ENCODE data around the gene CCRL2.
A peak's percentile ranks its signal among the peaks of the same experiment; 100 is the strongest.
"Not testable (repeated sequence)": the region's sequence is repeated elsewhere in the genome, so short reads cannot be mapped to it uniquely, and the experiment has no call there.

Gene CCRL2

GRCh38 chr3:46380471-46381221, 26.4 kb upstream of the CCRL2 start:
- no peak for TF ChIP-seq Cebpa-rat (IDR thresholded peaks at IDR 0.05)
- Histone ChIP-seq H3K27me3 (no peaks in the 10 kb centered on the region), H3K4me3 (no peak overlapping the region), H3K27ac (no peak overlapping the region), H3K9ac (no peak overlapping the region), H4K20me1 (no peaks in the 10 kb centered on the region), H3K4me2 (peak overlapping the region; percentile 14), H3K4me1 (peaks cover 45% of the 10 kb centered on the region), H3K9me3 (no peaks in the 10 kb centered on the region), H3K36me3 (no peaks in the 10 kb centered on the region)

GRCh38 chr3:46381625-46382024, 25.4 kb upstream of the CCRL2 start:
- Histone ChIP-seq H3K36me3 (no peaks in the 10 kb centered on the region), H3K9me3 (no peaks in the 10 kb centered on the region), H4K20me1 (no peaks in the 10 kb centered on the region), H3K4me3 (no peak overlapping the region), H3K4me2 (no peak overlapping the region), H3K9ac (no peak overlapping the region), H3K4me1 (peaks cover 36% of the 10 kb centered on the region), H3K27me3 (no peaks in the 10 kb centered on the region), H3K27ac (no peak overlapping the region)
- TF ChIP-seq Cebpa-rat (IDR thresholded peaks at IDR 0.05): no peak

GRCh38 chr3:46383211-46383950, 23.7 kb upstream of the CCRL2 start:
- Histone ChIP-seq H3K9ac (peak overlapping the region; percentile 71; the same call in 1 of the 2 replicates), H3K9me3 (peaks cover 11% of the 10 kb centered on the region), H3K36me3 (no peaks in the 10 kb centered on the region), H4K20me1 (no peaks in the 10 kb centered on the region), H3K4me3 (0 out of 2 replicates have a peak overlapping the region, but pooled peaks have one; percentile 31), H3K4me2 (peak overlapping the region; percentile 86), H3K27me3 (no peaks in the 10 kb centered on the region), H3K27ac (peak overlapping the region; percentile 88), H3K4me1 (peaks cover 35% of the 10 kb centered on the region)
- TF ChIP-seq Cebpa-rat (IDR thresholded peaks at IDR 0.05): no peak

- peaks cover 11% of the 10 kb centered on the region for H3K9me3 ChIP-seq
- H3K27me3 ChIP-seq: no peaks in the 10 kb centered on the region
- H3K36me3 ChIP-seq: no peaks in the 10 kb centered on the region
- H3K4me1 ChIP-seq: peaks cover 35% of the 10 kb centered on the region
- H3K4me2 ChIP-seq: peak overlapping the region; percentile 86
- H3K4me3 ChIP-seq: no peak overlapping the region
- no peak for TF ChIP-seq Cebpa-rat (IDR thresholded peaks at IDR 0.05)
- peak overlapping the region; percentile 88 for H3K27ac ChIP-seq
- H3K9ac ChIP-seq: peak overlapping the region; percentile 71; the same call in 1 of the 2 replicates
- no peaks in the 10 kb centered on the region for H4K20me1 ChIP-seq
These were observed 23.1 kb upstream of the CCRL2 start for GRCh38 chr3:46383951-46384330.

- no peak overlapping the region for H3K27ac ChIP-seq
- no peak overlapping the region for H3K4me2 ChIP-seq
- H3K27me3 ChIP-seq: no peaks in the 10 kb centered on the region
- peaks cover 11% of the 10 kb centered on the region for H3K9me3 ChIP-seq
- H3K9ac ChIP-seq: no peak overlapping the region
- H3K4me1 ChIP-seq: peaks cover 25% of the 10 kb centered on the region
- no peaks in the 10 kb centered on the region for H3K36me3 ChIP-seq
- no peak overlapping the region for H3K4me3 ChIP-seq
- no peaks in the 10 kb centered on the region for H4K20me1 ChIP-seq
- TF ChIP-seq Cebpa-rat (IDR thresholded peaks at IDR 0.05): no peak
These were observed 20.9 kb upstream of the CCRL2 start for GRCh38 chr3:46386205-46386604.

GRCh38 chr3:46388847-46389246, 18.2 kb upstream of the CCRL2 start:
- not testable (repeated sequence) for H3K4me2 ChIP-seq, H3K27ac ChIP-seq, H3K4me3 ChIP-seq, H4K20me1 ChIP-seq, H3K27me3 ChIP-seq, H3K36me3 ChIP-seq, H3K9ac ChIP-seq
- Histone ChIP-seq H3K4me1 (peaks cover 13% of the 10 kb centered on the region), H3K9me3 (peaks cover 11% of the 10 kb centered on the region)

GRCh38 chr3:46389306-46389705, 17.8 kb upstream of the CCRL2 start:
- Histone ChIP-seq H3K27me3 (no peaks in the 10 kb centered on the region), H3K9ac (no peak overlapping the region), H3K4me1 (peaks cover 9% of the 10 kb centered on the region), H3K4me2 (no peak overlapping the region), H3K36me3 (no peaks in the 10 kb centered on the region), H3K9me3 (peaks cover 11% of the 10 kb centered on the region), H3K4me3 (no peak overlapping the region), H3K27ac (no peak overlapping the region), H4K20me1 (no peaks in the 10 kb centered on the region)
- TF ChIP-seq Cebpa-rat (IDR thresholded peaks at IDR 0.05): no peak

GRCh38 chr3:46391526-46391925, 15.5 kb upstream of the CCRL2 start:
- H3K9me3 ChIP-seq: peaks cover 11% of the 10 kb centered on the region
- not testable (repeated sequence) for H3K4me2 ChIP-seq, H3K9ac ChIP-seq, H3K4me3 ChIP-seq, H3K36me3 ChIP-seq, H3K27me3 ChIP-seq, H4K20me1 ChIP-seq, H3K27ac ChIP-seq, H3K4me1 ChIP-seq

GRCh38 chr3:46393011-46393410, 14.0 kb upstream of the CCRL2 start:
- H3K4me2 ChIP-seq: no peak overlapping the region
- no peaks in the 10 kb centered on the region for H3K36me3 ChIP-seq
- no peak overlapping the region for H3K4me3 ChIP-seq
- peaks cover under 1% of the 10 kb centered on the region; the same call in 1 of the 2 replicates for H3K9me3 ChIP-seq
- H3K4me1 ChIP-seq: peaks cover 8% of the 10 kb centered on the region
- no peak overlapping the region for H3K27ac ChIP-seq
- no peaks in the 10 kb centered on the region for H3K27me3 ChIP-seq
- H3K9ac ChIP-seq: no peak overlapping the region
- no peaks in the 10 kb centered on the region for H4K20me1 ChIP-seq
- TF ChIP-seq Cebpa-rat (IDR thresholded peaks at IDR 0.05): no peak

Data from BLaER1 (cell line).